ENCODE measurements around the gene TAF12.

- TF ChIP-seq EZH2 (IDR thresholded peaks at IDR 0.05; ENCODE audit: low read length) (no peak), CTCF (optimal IDR thresholded peaks at IDR 0.05 in 1 of 3, IDR thresholded peaks at IDR 0.05 in 1 of 3, conservative IDR thresholded peaks at IDR 0.05 in 1 of 3; ENCODE audit: extremely low read depth in 1 of 3, insufficient read depth in 2 of 3, low read length in 3 of 3) (no peak)
Measured at GRCh38 chr1:28684937-28685336, 42.1 kb upstream of the TAF12 start.

All from keratinocyte (primary cell).